GM18505 (cell line): ENCODE measurements around the gene EPAS1.

Source experiments
- ATAC-seq: cut with Tn5 transposase; IDR thresholded peaks from one replicate; pipeline ENCODE4 v1.9.1; 2021; ENCODE audit not compliant: unreplicated experiment
- POLR2A ChIP-seq: IDR thresholded peaks from 4 replicates; pipeline ENCODE4 v1.6.1; 2011; ENCODE audit warnings: borderline replicate concordance; ENCODE audit not compliant: insufficient read depth, insufficient read length; ENCODE audit errors: extremely low read depth

Gene EPAS1

DNA sequence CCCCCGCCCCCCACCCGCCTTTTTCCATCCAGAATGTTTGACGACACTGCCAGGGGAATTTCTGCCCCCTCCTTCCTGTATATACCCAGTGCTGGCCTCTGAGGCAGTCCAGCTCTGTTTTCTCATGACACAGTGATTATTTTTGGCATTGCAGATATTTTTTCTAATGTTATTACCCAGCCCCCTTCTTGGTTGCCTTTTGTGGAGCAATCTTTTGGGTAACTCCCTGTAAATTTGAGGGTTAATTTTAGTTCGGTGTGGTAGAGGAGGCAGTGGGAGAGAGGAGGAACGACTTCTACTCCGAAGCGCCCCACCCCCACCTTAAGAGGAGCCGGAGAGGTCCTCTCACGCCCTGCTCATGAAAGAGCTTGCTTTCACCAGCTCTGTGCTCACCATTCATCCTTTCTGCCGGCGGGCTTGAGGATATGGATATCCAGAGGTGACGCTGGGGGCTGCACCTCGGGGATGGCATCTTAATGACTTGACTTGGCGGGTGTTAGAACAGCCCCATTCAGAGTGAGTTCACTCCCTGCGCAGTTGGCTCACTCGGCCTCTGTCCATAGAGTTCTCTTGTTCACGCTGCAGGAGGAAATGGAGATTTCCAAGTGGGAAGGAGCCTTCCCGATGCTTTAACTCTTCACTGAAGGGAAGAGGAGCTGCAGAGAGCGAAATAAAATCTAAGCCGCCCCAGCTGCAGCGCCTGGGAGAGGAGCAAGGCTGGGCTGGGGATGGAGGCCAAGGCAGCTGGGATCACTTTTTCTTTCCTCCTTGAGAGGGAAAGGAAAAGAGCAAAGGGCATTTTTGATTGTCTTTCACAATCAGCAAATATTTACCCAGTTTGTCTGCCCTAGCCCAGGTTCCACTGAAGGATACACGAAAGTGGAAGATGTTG is 38.4 kb downstream of the EPAS1 start:
- TF ChIP-seq POLR2A, result no peak
- ATAC-seq, result no peak

DNA sequence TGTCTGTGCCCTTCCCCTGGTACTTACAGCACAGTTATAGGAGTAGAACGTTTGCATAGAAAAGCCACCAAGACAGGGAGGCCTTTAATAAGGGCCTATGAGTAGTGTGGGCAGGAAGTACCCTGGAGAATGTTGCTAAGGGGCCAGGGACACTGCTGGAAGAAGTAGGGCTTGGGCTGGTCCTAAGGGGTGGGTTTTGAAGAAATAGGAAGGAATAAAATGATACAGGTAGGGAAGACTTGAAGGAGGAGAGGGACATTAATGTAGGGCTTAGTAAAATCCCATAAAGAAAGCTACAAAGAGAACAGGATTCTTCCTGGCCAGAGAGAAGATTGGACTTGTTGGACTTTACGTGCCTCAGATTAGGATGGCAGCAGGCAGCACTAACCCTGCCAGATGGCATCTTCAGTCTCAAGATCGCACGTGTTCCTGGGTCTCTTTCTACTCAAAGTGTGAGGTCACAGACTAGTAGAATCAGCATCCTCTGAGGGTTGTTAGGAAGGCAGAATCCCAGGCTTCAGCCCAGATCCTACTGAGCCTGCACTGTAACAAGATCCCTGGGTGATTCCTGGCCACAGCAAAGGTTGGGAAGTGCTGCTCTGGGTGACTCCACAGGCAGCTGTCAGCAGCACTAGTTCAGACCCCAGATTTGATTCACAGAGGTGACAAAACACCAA is 39.2 kb downstream of the EPAS1 start:
- no peak for TF ChIP-seq POLR2A
- ATAC-seq, result no peak

DNA sequence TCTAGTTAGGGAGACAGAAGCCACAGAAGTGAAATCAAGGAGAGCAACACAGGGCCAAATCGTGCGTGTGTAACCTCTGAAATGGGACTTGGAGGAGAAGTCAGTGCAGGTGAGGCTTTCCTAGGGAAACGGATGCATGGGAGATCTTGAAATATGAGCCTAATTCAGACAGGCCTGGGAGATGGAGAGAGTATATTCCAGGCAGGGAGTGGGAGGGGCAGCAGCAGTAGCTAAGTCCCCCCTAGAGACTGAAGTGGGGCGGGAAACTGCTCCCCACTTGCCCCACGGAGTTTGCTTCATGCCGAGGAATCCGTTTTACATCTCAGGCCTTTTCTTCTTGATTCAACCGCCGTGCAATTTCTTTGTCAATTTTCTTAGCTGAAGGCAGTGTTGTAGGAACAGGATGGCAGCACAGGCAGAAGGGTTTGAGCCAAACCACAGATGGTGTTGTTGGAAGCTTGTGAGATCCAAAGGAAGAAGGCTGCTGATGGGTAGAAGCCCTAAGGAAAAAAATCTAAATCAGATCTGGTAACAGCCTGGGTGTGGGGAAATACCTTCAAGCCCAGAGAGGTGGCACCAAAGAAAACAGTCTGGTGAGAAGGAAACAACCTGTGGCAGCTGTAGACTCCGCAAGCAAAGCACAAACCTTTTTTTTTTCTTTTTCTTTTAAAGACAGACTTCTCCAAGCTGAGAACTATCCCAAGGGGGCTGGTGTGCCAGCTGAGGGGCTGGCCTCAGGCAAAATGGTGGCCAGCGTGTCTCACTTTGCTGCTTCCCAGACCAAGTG is 40.2 kb downstream of the EPAS1 start:
- ATAC-seq, result no peak

DNA sequence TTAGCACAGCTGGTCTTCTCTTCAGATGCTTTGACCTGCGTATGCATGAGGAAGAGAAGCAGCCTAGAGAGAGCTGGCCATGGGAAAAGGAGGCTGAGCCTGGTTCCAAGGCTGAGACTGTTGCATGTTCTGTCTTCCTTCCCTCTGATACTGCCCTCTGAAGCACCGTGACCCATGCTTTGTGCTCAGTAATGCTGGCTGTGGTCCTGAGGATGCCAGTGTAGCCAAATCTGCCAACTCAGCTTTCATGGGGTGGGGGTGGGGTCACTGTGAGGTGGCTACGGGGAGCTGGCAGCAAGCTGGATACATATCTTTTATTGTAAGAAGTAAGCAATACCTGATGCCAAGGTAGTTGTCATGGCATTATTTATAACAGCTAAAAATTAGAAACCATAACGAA is 41.5 kb downstream of the EPAS1 start:
- ATAC-seq, result no peak
- no peak for TF ChIP-seq POLR2A

More for the DNA sequence above, 40.2 kb downstream of the EPAS1 start:
- no peak for TF ChIP-seq POLR2A

DNA sequence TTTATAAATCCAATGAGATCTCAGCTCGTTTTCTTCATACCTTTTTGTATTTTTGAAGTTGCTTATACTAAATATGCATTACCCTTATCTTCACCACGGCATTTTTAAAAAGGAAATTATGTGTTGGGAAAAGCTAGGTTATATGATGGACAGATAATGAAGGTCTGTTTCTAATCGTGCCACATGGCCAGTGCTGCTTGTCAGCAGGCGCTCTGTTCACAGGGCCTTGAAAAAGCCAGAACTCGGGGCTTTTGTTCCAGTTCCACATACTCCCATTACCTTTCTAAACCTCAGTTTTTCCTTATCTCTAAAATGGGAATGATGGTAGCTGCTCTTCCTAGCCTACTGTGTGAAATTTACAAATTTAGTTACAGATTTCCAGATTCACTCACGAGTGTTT is 42.0 kb downstream of the EPAS1 start:
- ATAC-seq, result no peak
- TF ChIP-seq POLR2A, result no peak

DNA sequence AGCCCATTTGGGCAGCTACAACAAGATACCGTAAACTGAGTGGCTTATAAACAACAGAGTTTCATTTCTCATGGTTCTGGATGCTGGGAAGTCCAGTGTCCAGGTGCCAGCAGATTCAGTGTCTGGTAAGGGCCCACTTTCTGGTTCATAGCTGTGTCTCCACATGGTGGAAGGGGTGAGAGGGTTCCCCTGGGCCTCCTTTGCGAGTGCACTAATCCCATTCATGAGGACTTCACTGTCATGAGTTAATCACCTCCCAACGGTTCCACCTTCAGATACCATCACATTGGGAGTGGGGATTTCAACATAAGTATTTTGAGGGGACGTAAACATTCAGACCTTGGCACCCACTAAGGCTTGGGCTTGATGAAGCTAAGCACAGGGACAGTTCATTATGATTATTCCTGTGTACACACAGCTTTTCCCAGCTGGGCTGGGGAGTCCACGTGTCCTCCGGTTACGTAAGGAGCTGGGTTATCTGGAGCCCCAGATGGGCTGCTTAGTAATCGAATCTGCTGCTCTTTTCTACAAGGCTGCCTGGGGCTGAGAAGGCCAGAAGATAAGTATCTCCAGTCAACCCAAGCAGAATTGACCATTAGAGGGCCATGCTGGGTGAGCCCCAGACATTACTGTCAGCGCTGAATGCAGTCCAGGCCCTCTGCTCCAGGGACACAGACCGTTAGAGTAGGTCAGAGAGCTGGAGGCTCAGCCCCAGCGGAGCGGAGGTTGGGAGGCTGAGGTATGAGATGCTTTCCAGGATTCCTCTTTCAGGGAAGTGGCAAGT is 42.7 kb downstream of the EPAS1 start:
- no peak for TF ChIP-seq POLR2A
- no peak for ATAC-seq

DNA sequence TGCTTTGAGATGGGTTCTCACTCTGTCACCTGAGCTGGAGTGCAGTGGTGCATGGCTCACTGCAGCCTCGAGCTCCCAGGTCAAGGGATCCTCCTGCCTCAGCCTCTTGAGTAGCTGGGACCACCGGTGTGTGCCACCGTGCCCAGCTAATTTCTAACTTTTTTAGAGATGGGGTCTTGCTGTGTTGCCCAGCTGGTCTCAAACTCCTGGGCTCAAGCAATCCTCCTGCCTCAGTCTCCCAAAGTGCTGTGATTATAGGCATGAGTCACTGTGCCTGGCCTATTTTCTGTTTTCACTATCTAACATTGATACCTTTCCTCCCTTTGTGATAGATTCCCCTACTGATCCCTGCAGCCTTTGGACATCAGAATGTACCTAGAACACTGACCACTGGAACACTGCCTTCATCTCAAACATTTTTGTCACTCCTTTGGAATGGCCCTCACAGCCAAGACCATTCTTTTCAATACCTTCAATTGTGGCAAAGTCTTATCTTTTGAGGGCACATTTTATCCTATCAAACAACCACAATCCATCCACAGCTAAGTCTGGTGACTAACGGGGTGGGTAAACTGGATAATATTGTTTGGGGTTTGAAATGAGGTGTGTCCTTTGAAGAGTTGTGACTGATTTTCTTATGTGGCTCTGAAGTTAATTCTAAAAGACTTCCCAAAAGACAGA is 43.7 kb downstream of the EPAS1 start:
- no peak for TF ChIP-seq POLR2A
- no peak for ATAC-seq

DNA sequence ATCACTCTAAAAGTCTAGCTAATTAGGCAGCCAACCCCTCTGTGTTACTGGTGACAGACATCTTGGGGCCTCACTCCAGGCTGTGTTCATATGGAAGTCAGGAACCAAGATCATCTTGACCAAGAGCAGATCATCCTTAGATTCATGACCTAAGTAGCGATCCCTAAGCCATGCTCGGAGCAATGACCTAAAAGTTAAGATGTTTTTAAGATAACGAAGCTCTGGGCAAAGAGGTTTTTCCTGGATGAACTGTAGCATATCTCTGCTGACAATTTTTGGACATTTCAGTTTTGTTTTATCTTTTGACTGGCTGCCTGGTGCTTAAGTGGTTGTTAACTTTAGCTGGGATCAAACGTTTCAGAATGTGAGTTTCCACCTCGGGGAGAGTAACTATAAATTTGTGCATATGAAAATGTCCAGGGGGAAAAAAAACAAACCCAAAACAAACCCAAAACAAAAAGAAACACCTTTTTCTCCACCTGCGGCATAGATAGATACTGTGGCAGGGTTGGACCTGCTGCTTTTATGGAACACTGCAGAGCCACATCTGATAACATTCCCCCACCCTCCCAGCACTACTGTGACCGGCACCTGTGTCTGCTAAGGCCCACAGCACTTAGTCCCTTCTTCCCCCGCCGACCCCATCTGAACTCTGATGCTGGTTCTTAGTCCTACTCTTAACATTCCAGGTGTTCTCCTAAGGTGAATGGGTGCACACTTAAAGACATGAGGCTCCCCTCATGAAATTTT is 45.5 kb downstream of the EPAS1 start:
- no peak for ATAC-seq

DNA sequence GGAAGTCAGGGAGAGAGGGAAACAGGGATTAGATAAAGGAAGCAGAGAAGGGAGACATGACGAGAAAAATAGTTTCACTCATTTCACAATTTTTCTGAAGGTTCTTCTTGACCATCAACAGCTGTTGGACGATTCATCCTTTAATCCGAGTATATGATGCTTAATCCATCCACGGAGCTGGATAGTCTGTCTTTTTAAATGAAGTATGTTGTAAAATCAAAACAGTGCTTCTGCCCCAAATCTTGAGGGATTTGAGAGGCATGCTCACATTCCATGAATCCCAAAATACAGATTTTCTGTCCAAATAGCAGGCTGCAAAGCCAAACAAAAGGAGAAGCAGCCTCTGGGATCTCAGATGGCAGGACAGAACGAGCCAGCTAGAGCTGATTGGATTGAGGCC is 47.5 kb downstream of the EPAS1 start:
- ATAC-seq, result no peak
- no peak for TF ChIP-seq POLR2A

More for the DNA sequence above, 45.5 kb downstream of the EPAS1 start:
- TF ChIP-seq POLR2A, result no peak

DNA sequence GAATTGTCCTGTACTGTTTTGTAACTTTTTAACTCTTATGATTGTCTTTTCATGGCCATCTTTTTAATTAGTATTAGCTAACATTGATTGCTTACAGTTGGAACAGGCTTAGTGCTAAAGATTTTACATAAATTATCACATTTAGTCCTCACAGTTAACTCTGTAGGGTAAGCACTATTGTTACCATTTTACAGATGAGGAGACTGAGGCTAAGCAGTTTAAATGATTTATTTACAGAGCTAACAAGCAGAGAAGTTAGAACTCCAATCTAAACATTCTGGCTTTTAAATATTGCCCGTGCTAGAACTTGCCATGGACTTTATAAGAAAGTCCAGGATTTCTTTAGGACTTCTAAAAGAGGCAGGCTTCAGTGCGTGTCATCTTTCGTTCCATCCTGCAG is 48.6 kb downstream of the EPAS1 start:
- no peak for TF ChIP-seq POLR2A
- no peak for ATAC-seq

DNA sequence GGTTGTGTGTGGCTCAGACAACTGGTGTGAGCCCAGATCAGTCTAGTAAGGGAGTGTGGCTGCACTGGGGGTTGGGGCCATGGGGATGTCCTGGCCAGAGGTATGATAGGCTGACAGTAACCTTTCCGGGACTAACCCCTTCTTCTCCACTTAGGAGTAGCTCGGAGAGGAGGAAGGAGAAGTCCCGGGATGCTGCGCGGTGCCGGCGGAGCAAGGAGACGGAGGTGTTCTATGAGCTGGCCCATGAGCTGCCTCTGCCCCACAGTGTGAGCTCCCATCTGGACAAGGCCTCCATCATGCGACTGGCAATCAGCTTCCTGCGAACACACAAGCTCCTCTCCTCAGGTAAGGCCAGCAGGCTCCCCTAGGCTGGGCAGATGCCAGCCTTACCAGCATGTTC is 49.5 kb downstream of the EPAS1 start:
- ATAC-seq, result no peak
- no peak for TF ChIP-seq POLR2A
